Common myeloid progenitor, CD34-positive (primary cell): ENCODE data around the gene MGST3.
"Not testable (repeated sequence)": the region's sequence is repeated elsewhere in the genome, so short reads cannot be mapped to it uniquely, and the experiment has no call there.

Experiments
- CTCF ChIA-PET: fragments of 350-600 bp; sonication (Branson Sonifier 250); formaldehyde crosslinking; loops from one replicate; lab custom pipeline; 2021; ENCODE audit warnings: antibody characterized with exemption; lab: Charles Lee
- POLR2A ChIA-PET: fragments of 350-600 bp; sonication (Branson Sonifier 250); formaldehyde crosslinking; loops from one replicate; lab custom pipeline; 2021; ENCODE audit warnings: antibody characterized with exemption; lab: Charles Lee
- DNase-seq, 3 donors: peaks; one replicate each; pipeline versions ENCODE4 v3.0.0 to v3.0.0-alpha.2; 2013
- H3K27ac ChIP-seq, 2 experiments: 1 replicate in 1 of 2; 2 replicates in 1 of 2; pipeline ENCODE4 v1.7.0; 2013; ENCODE audit warnings: inconsistent platforms in 2 of 2, low read length in 2 of 2, mild to moderate bottlenecking in 2 of 2, low read depth in 1 of 2, moderate library complexity in 1 of 2; ENCODE audit not compliant: severe bottlenecking in 2 of 2, insufficient read depth in 1 of 2, poor library complexity in 1 of 2
- H3K27me3 ChIP-seq, 5 experiments: replicated peaks in 2 of 5; 1 replicate in 3 of 5; 2 replicates in 2 of 5; pipeline versions ENCODE4 v1.6.1 to v1.7.0; 2013; ENCODE audit warnings: low read length in 4 of 5, mild to moderate bottlenecking in 2 of 5, moderate library complexity in 2 of 5, inconsistent platforms in 1 of 5; ENCODE audit not compliant: insufficient read depth in 5 of 5, control insufficient read depth in 4 of 5
- H3K36me3 ChIP-seq, 4 experiments: 1 replicate in 2 of 4; 2 replicates in 2 of 4; pipeline versions ENCODE4 v1.6.1 to v1.7.0; 2013; ENCODE audit warnings: low read length in 3 of 4, control low read depth in 1 of 4, mild to moderate bottlenecking in 1 of 4; ENCODE audit not compliant: control insufficient read depth in 4 of 4, insufficient read depth in 4 of 4
- H3K4me1 ChIP-seq, 4 experiments: 1 replicate in 3 of 4; 2 replicates in 1 of 4; pipeline versions ENCODE4 v1.6.1 to v1.7.1; 2013; ENCODE audit warnings: low read length in 3 of 4, mild to moderate bottlenecking in 3 of 4, control low read depth in 1 of 4, inconsistent platforms in 1 of 4, moderate library complexity in 1 of 4; ENCODE audit not compliant: control insufficient read depth in 4 of 4, insufficient read depth in 4 of 4; ENCODE audit errors: control extremely low read depth in 1 of 4
- H3K4me3 ChIP-seq, 7 experiments: 1 replicate in 4 of 7; 2 replicates in 3 of 7; pipeline versions ENCODE4 v1.5.1 to v1.7.0; 2013; ENCODE audit warnings: mild to moderate bottlenecking in 7 of 7, low read length in 6 of 7, moderate library complexity in 6 of 7, inconsistent platforms in 2 of 7, low read depth in 2 of 7, control low read depth in 1 of 7; ENCODE audit not compliant: insufficient read depth in 4 of 7, control insufficient read depth in 1 of 7; ENCODE audit errors: extremely low read depth in 1 of 7
- H3K9me3 ChIP-seq, 5 experiments: 1 replicate in 4 of 5; 2 replicates in 1 of 5; pipeline versions ENCODE4 v1.6.1 to v1.7.1; 2013; ENCODE audit warnings: low read length in 4 of 5, mild to moderate bottlenecking in 2 of 5, inconsistent platforms in 1 of 5, low read depth in 1 of 5, moderate library complexity in 1 of 5; ENCODE audit not compliant: control insufficient read depth in 4 of 5, insufficient read depth in 2 of 5; ENCODE audit errors: control extremely low read depth in 1 of 5
- WGBS: methylation state at CpG from one replicate; pipeline ENCODE4 v1.1.5; 2013; ENCODE audit not compliant: insufficient coverage; 5-methylcytosine and 5-hydroxymethylcytosine counted together

MGST3 gene

GRCh38 chr1:165699577-165699976 lies 68.5 kb downstream of the MGST3 start:
- Histone ChIP-seq H3K9me3 (no peaks in the 10 kb centered on the region), H3K4me1 (peaks cover 10 to 30% (median 22%) of the 10 kb centered on the region in 4 experiments), H3K27ac (no peak overlapping the region), H3K36me3 (no peaks in the 10 kb centered on the region), H3K4me3 (peak overlapping the region in 1 of 7 experiments; percentile 92), H3K27me3 (no peaks in the 10 kb centered on the region)
- peak in 2 of 3 donors; percentile 17 to 36 for DNase-seq
- no CpG with 5 or more reads among the region's 3 CpGs for WGBS
- POLR2A ChIA-PET, result no interaction called here
- CTCF ChIA-PET, result interaction anchor here (0.9 to 2.2 kb wide), 2 partner anchors 38 to 100 kb away, joined by 3 to 7 read pairs; no protein-coding TSS in a partner anchor

- H3K4me3 ChIP-seq, H3K36me3 ChIP-seq, H3K9me3 ChIP-seq, H3K27me3 ChIP-seq, DNase-seq, H3K27ac ChIP-seq, POLR2A ChIA-PET: not testable (repeated sequence)
- H3K4me1 ChIP-seq, result peaks cover 6 to 18% (median 12%) of the 10 kb centered on the region in 4 experiments
- CTCF ChIA-PET, result interaction anchor here (0.6 to 1.6 kb wide), 3 partner anchors 10 to 16 kb away, joined by 3 to 5 read pairs (median 4); no protein-coding TSS in a partner anchor
- no CpG with 5 or more reads among the region's 7 CpGs for WGBS
Measured at GRCh38 chr1:165701922-165702321, 70.9 kb downstream of the MGST3 start.

GRCh38 chr1:165703648-165704047 lies 72.6 kb downstream of the MGST3 start:
- CTCF ChIA-PET, result interaction anchor here (0.6 to 1.8 kb wide), 2 partner anchors 13 to 20 kb away, joined by 3 to 4 read pairs; no protein-coding TSS in a partner anchor
- Histone ChIP-seq H3K4me3 (no peak overlapping the region), H3K27ac (no peak overlapping the region), H3K4me1 (peaks cover 0 to 8% (median 4%) of the 10 kb centered on the region in 4 experiments), H3K9me3 (no peaks in the 10 kb centered on the region), H3K36me3 (no peaks in the 10 kb centered on the region), H3K27me3 (no peaks in the 10 kb centered on the region)
- no peak for DNase-seq
- WGBS, result 100% methylated on average over 2 of the region's 2 CpGs
- POLR2A ChIA-PET, result no interaction called here
